Endometrium (tissue), 2 donors: ENCODE measurements around the gene RRAS.

Experiments
- FAIRE-seq: peaks from 2 replicates; lab custom pipeline; 2012; peaks lifted over from hg19 to GRCh38; lab: Jason Lieb, UNC
- donor health status: control.
- donor health status: control.

Gene RRAS

DNA sequence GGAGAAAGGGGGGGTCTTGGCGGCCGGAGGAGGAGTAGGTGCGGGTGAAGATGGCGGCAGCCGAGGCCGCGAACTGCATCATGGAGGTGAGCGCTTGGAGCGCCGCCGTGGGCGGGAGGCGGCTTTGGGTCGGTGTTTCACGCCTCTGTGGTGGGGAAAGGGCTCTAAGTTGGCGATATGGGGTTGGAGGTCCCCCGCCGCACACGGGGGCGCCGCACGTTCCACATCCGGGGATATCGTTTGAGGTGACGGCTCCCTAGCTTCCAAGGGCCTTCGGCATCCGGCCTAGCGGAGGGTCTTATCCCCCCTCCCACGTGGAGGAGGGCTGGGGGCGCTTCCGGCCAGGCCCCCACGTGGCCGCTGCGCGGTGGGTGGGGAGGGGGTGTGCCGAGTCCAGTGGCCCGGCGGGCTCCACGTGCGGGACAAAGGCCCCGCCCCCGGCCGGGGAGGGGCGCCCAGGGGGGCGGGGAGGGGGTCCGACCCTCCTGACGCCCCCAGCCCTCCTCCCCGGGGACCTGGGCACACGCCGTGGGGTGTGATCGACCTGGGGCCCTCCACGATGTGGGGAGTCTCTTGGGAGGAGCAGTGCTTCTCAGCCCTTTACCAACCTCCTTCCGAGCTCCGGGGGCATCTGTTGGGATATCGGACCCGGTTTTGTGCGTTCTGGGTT lies 37.4 kb upstream of the RRAS start, which contains the start of gene PRMT1:
PRMT1 (plus strand) TSS at position 41 of the 670 bp plus-strand sequence; CDS start at position 51, 10 bp downstream.
- no peak for FAIRE-seq

DNA sequence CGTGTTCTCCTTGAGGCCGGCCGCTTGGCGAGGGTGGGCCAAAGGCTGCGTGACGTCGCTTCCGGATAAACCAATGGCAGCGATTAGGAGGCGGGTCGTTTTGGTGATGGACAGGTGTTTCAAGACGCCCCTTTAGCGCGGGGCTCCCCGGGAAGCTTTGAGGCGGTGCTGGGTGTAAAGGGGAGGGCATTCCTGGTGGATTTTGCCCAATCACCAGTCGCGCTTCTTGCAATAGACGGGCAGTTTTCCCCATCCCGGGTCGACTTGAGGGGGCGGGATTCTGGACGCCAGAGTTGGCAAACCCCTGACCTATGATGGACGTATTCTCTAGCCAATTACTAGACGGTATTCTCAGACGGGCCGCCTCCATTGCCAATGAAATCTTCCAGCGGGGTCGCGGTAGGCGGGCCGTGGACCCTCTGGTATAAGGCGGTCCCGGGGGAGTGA lies 36.9 kb upstream of the RRAS start:
- FAIRE-seq = peak; percentile 100

DNA sequence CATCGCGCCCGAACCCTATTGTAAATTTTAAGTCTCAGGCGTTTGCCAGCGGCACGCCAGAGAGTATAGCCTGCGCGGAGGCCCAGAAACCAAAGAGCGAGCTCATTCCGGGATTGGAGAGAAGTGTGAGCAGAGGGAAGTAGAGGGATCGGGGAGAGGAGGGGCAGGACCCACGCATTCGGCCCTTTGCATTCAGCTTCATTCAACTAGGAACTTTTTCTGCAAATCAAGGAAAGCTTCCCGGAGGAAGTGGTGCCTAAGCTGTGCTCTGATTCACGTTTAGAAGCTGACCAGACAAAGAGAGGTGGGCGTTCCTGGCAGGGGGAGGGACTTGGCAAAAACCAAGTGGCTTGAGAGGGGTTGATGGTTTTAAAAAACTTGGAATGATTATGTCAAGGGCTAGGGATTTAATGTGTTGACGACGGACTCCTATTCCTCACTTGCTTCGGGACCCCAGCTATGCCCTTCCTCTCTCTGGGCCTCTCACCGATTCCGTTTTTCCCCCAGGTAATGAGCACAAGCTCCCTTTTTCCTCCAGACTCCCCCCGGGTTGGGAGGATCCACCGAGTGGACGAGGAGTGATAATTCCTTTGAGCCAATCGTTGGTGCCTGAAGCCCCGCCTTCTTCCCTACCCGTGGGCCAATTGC lies 36.3 kb upstream of the RRAS start:
- FAIRE-seq = no peak

DNA sequence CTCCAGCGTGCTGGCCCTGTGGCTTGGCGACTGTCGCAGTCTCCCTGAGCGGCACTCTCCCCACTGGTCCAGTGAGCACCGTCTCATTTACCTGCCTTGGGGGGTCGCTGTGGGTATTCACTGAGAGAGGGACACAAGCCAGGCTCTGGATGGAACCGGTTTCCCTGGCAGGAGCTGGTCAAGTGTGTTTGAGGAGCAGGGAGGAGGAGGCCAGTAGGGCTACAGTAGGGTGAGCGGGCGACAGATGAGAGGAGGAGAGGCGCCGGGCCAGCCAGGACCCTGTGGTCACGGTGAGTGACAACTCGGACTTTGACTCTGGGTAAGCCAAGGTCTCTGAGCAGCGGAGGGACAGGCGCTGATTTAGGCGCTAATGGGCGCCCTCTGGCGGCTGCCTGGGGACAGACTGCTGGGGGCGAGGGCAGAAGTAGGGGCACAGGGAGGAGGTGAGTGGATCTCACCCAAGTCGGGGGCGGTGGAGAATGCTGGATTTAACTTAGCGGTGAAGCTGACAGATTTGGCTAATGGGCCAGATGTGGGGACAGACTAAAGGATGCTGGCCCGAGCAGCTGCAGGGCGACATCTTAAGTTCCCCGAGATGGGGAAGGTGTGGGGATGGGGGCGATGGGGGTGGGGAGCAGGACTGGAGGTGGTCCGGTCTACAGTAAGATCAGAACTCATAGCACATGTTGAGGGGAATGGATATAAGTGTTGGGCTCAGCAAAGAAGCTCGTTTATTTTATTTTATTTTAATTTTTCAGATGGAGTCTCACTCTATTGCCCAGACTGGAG lies 32.4 kb upstream of the RRAS start:
- no peak for FAIRE-seq

DNA sequence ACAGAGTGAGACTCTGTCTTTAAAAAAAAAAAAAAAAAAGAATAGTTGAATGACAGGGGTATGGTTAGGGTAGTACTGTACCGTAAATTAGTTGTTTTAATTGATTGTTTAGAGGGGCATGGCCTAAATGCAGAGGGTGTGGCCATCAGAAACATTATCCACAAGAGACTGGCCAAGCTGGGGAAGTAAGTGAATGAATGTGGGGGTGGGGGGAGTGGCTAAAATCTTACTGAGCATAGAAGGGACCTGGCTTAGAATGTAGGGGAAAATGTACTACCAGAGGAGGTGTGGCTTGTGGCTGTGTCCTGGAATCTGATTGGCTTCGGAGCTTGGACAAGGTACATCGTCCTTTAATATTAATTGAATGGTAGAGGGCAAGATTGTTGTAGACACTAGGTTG lies 29.6 kb upstream of the RRAS start:
- FAIRE-seq = no peak

DNA sequence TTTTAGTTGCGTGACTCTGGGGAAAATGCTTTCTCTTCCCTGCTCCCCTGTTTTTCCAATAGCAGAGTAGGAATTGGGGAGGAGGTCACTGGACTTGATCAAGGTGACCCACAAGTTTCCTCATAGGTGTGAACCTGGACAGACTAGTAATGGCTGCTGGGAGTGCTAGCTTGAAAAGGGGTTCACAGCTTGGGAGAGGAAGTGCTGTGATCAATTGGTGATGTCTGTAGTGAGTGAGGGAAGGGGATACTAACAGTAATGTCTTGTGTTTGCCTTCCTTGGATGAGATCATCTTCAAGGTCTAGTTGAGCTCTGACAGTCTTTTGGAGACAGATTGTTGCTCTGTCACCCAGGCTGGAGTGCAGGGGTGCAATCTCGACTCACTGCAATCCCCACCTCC lies 27.5 kb upstream of the RRAS start:
- FAIRE-seq = no peak

DNA sequence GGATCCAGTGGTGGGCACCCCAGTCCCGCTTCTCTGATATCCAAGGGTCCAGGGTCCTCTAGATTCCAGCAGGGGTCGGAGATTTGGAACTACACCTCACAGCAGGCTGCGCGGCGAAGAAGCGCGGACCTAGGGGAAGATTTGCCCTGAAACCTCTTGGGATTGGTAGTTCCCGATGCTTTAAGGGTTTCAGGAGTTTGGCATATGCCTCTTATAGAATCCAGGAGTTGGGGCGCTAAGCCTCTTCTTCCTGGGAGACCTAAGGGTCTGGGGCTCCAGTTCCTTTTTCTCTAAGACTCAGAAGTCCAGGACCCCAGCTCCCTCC lies 26.1 kb upstream of the RRAS start:
- no peak for FAIRE-seq

DNA sequence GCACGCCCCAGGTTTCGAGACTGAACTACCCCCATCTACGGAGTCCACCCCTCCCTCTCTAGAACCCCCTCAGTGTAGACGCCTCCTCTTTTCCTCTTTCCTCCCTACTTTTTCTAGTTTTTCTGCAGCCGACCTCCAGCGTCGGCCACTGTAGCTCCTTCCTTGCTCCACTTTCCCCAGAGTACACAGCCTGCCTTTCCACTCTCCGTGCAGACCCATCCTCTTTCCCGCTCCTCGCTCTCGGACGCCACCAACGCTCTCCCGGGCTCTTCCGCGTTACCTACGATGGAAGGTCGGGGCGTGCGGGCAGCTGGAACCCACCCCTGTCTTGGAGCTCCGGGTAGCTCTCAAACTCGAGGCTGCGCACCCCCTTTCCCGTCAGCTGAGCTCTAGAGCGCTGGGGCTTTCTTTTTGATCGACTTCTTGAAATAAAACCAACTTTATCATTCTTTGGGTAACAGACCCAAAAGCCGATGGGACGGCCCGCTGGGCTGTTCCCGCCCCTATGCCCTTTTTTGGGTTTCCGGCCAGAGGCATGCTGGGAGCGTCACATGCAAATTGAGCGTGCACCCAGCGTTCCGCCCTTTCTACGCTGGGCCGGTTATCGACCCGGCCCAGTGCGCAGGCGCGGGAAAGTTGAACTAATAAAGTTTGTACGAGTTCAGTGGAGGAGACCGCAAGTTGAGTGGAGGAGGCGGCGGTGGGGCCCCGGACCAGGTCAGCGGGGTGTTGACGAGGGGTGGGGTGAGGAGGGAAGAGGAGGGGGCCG lies 25.6 kb upstream of the RRAS start, which contains the start of the genes BCL2L12 and IRF3:
BCL2L12 (plus strand) TSS at position 583 of the 769 bp plus-strand sequence. CDS start 760 bp downstream, outside the sequence.
IRF3 (minus strand) TSS at position 507 of the 769 bp plus-strand sequence. CDS start 1,019 bp downstream, outside the sequence.
- peak; percentile 94 for FAIRE-seq

DNA sequence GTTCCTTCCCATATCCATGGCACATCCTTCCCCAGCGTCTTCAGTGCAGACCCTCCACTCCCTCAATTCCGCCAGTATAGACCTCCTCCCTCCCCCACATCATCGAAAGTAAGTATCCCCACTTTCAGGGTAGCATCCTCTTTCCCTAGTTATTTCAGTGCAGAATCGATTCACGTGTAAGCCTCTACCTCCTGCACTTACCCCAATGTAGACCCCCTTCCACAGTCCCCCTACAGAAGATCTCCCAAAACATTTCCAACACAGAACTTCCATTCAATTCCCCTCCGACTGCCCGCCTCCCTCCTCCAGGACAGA lies 25.1 kb upstream of the RRAS start:
- FAIRE-seq = no peak

DNA sequence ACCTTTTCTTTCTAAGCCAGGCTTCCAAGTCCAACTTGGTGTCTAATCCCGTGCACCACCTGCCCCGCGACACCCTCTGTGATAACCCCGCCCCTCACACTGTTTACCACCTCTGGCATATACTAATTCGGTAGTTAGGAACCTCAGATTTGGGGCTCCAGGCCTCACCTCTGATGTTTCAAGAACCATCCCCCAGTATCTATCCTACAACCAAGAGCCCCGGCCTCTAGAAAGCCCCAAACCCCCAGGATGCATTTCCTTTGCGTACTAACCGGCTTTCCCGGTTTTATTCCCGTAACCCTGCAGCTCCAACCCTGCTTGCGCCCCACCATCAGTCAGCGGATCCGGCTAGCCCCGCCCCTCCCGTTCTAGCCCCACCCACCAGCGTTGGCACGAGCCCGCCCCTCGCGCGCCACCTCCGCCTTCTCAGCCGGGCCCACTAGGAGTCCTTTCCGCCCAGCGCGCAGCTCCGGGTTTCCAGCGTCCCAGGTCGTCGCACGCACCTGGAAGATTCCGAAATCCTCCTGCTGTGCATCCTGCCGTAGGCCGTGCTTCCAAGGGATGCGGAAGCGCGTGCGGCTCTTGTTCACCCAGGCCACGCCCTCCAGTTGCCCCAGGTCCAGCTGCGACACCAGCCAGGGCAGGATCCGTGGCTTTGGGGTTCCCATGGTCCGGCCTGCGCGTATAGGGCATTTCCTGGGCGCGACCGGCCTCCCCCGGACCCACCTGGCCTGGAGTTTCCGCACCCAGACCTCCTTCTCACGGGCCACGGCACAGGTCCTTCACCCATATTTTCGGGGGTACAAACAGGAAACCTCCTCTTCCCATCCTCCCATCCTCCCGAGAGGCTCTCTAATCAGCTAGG lies 24.5 kb upstream of the RRAS start:
- FAIRE-seq = no peak

DNA sequence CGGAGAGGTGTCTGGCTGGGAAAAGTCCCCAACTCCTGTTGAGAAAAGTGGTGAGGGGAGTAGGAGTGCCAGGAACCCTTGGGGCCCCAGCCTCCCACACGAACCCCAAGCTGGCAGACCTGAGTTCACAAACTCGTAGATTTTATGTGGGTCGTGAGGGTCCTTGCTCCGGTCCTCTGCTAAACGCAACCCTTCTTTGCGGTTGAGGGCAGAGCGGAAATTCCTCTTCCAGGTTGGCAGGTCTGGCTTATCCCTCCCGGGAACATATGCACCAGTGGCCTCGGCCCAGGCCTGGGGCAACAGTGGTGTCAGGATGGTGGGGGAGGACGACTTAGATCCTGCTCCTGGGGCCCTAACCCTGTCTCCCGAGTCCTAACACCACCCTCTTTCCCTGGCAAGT lies 23.3 kb upstream of the RRAS start:
- no peak for FAIRE-seq

DNA sequence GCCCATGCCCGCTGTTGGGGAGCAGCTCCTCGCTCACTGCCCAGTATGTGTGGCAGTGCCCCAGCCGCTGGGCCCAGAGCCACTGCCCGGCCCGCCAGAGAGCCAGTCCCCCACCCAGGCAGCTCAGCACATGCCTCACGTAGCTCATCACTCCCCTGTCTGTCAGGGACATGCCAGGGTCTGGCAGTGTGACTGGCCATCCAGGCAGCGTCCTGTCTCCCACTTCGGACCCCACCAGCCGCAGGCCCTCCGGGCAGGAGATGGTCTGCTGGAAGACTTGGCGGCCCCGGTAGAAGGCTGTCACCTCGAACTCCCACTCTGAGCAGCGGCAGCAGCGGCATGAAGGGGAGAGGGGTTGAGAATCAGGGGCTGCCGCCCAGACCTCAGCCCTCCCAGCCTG lies 22.1 kb upstream of the RRAS start:
- FAIRE-seq = no peak

DNA sequence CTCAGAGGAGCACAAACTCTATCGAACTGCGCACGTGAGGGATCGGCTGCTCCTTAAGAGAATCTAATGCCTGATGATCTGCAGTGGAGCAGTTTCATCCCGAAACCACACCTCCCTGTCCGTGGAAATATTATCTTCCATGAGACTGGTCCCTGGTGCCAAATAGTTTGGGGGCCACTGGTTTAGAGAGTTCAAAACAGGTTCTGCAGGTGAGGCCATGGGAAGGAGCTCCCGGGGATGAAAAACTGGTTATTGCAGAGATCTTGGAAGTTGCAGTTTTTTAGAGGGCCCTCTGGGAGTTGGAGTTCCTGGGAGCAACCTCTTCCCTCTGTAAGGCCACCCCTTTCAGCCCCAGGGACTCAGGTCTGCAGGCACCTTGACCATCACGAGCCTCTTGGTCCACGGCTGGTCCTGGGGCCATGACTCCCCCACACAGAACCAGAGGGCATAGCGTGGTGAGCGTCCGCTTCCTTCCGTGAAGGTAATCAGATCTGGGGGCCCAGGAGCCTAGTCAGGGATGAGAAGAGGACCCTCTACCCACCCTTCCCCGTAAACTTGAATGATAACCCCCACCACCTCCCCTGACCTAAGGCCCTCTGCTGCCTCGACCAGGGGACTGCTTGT lies 20.5 kb upstream of the RRAS start:
- FAIRE-seq = no peak

DNA sequence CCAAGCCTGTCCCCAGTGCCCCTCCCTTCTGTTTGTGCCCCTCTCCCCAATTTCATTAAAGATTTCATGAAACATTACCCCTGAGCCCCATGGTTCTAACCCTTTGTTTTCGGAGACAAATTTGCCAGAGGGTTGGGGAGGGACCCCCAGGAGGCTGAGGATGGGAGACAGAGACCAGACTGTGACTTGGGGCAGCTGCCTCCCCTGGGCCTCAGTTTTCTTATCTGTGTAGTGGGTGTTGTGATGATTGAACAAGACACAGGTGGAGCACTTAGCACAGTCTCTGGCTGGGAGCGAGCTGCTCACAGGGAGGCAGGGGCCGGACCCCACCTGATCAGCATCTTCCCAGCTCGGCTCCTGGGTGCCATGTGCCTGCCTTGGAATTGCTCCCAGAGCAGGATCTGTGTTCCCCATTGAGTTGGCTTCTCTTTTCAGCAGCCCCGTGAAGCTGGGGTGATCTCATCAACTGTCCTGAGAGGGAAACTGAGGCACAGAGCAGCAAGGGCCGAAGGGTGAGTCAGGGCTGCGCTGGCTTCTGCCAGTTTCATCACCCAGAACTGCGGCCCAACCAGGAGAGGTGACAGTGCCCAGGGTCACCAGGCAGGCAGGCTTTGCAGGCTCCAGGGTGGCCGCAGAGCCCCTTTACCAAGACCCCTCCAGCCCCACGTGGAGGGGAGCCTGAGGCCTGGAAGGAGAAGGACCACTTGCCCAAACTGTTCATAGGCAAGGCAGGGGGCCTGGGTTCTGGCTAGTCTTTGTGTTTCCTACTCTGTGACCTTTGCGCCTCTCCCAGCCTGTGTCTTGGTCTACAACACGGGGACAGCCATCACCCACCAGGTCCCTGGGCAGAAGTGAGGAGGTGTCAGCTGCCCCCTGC lies 18.9 kb upstream of the RRAS start:
- no peak for FAIRE-seq

DNA sequence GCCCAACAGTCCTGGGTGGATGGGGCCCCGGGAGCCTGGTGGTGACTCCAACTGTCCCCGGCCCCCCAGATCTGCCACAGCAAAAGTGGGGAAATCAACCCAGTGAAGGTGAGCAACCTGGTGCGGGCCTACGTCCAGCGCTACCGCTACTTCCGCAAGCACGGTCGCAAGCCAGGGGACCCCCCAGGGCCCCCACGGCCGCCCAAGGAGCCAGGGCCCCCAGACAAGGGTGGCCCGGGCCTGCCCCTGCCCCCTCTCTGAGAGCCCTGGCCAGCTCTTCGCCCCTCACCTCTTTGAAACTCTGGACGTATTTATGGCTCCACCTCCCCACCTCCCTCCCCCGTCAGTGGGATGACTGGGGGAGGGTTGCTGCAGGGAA lies 18.2 kb upstream of the RRAS start:
- no peak for FAIRE-seq

DNA sequence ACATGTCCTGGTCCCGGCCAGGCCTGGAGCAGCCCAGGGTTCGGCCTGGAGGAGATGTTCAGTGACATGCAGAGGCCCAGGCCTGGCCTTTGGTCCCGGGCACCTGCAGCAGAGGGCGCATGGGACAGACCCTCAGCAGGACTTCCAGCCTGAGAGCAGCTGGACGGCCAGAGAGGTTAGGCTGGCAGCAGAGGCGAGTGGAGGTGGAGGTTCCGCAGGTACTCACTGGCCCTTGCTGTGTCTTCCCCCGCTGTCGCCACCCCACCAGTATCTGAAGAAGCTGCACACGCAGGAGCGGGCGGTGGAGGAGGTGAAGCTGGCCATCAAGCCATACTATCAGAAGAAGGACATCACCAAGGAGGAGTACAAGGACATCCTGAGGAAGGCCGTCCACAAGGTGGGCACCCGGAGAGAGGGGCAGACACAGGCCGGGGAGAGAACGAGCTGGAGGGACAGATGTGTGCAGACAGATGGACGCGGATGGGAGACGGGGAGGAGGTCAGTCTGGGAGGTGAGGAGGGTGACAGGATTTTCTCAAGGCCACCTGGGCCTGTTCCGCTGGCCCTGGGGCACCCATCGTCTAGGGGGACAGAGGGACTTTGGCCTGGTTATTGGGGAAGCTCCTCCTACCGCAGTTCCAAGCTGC lies 17.7 kb upstream of the RRAS start:
- FAIRE-seq = no peak

DNA sequence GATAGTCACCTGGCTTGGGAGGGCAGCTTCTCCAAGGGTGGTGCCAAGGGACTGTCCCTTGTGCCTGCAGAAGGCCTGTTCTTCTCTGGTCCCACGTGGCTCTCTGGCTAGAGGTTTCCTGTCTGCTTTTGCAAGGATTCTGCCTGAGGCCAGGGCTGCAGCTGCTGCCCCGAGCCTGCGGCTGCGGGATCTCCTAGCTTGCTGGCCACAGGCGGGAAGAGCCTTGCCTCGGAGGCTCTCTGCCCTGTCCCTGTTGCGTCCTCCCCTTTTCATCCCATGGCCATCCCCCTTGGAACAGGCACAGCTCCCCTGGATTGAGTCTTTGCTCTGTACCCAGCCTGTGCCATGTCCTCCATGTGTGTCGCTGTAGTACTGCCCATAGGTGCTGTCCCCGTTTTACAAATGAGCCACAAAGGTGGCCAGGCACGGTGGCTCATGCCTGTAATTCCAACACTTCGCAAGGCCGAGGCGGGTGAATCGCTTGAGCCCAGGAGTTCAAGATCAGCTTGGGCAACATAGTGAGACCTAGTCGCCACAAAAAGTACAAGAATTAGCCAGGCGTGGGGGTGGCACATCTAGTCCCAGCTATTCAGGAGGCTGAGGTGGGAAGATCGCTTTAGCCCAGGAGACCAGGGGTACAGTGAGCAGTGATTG lies 16.6 kb upstream of the RRAS start:
- FAIRE-seq = no peak

DNA sequence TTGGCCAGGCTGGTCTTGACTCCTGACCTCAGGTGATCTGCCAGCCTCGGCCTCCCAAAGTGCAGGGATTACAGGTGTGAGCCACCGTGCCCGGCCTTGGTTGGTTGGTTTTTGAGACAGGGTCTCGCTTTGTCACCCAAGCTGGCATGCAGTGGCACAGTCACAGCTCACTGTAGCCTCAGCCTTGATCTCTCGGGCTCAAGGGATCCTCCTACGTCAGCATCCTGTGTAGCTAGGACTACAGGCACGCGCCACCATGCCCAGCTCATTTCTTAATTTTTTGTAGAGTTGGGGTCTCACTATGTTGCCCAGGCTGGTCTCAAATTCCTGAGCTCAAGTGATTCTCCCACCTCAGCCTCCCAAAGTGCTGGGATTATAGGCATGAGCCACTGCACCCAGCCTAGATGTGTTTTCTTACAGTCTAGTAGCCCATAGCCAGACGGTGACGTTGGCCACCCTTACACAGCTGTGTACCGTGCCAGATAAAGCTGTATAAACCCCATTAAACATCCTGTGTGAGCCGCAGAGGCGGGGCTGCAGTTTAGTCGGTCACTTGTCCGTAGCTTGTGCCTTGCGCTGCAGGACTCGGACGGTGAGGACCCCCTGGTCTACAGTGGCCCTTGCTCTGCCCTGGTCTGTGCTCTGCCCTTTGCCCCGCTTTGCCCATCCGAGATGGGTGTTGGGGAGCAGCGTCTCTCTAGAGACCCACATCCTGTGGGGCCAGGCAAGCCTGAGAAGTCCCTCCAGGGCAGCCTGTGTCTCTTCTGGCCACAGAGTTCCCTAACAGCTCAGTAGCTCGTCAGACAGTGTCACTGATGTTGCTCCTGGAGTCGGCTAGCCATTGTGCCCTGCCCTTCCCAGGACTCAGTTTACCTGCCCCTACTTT lies 15.9 kb upstream of the RRAS start:
- FAIRE-seq = no peak
